K562 treated with DMSO at 1 percent for 48 hours (cell line): ENCODE data around the gene CHRDL2. TPM values are rescaled to one million over a fixed set of nuclear protein-coding genes. Genes with fewer than 3 reads are reported as not detected.

Source experiments
- total RNA-seq: library from RNA; unstranded; fragments of 300-600 nt; gene quantifications from 2 replicates; pipeline ENCODE4 v1.2.3, GENCODE V29; 2022; ENCODE audit warnings: low replicate concordance; ENCODE audit errors: extremely low read depth

CHRDL2 gene
- not detected in 2 replicates for total RNA-seq

GRCh38 chr11:74731301-74732094 lies at the start of gene CHRDL2:
Gene CHRDL2, minus strand, starts transcription at chr11:74731426. Its CDS starts 538 bp downstream, at chr11:74730888.

DNA sequence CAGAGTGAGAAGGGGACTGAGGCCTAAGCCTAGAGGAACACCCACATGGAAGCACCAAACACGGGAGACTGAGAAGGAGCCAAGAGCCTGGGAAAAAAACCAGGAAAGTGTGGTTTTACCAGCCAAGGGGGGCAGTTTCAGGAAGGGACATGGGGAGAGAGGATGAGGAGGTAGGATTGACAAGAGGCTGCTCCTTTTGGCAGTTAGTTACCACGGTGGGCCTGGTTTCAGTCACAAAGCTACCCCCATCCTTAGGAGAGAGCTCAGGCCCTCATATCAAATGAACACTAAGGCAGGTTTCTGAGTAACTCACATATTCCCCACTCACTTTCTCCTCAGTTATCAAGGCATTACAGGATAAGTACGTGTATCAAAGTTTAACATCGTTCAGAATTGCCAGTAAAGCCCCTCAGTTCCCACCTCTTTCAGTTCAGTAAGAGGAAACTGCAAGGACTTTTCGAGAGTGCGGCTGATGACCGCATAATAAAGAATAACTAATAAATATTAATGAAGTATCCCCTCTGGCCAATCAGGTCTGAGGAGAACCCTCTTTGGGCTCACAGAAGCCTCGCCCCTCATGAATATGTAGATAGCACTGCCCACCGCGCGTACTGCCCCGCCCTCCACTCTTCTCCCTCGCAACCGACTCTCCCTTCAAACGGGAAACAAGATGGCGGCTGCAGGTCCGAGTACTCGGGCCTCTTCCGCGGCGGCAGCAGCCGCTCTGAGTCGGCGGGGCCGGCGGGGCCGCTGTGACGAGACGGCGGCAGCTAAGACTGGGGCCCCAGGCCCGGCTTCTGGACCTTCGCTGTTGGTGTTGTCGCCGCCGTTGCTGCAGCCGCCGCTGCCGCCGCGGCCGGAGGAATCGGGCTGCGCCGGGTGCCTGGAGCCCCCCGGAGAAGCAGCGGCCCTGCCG lies 17.2 kb upstream of the CHRDL2 start, which contains the start of gene RNF169:
TSS of gene RNF169 (plus strand) at position 639 of the 916 bp plus-strand sequence. CDS start at position 671, 32 bp downstream.

Other genes with a start within 250 kb of the CHRDL2 start
- not detected in 2 replicates for gene LIPT2, start 237.7 kb downstream of the CHRDL2 start, total RNA-seq
- gene POLD3, start 138.8 kb downstream of the CHRDL2 start, total RNA-seq: not detected in 2 replicates
- gene RNF169, start 17.4 kb upstream of the CHRDL2 start, total RNA-seq: not detected in 2 replicates
- gene XRRA1, start 217.7 kb upstream of the CHRDL2 start, total RNA-seq: not detected in 2 replicates
- gene SPCS2, start 217.8 kb upstream of the CHRDL2 start, total RNA-seq: not detected in 2 replicates